Ovary (tissue), 3 donors: ENCODE measurements around the gene CHMP4A.

Experiments used
- CTCF ChIP-seq, 3 donors: fragments of 450-650 bp in 2 of 3; fragments of 200-600 bp in 1 of 3; IDR thresholded peaks; one replicate each; pipeline versions ENCODE4 v1.5.1 to v1.8.0; 2016 to 2022; ENCODE audit warnings: antibody characterized with exemption in 3 of 3, mild to moderate bottlenecking in 1 of 3
- EP300 ChIP-seq: sonication (generic); formaldehyde crosslinking; IDR thresholded peaks from one replicate; pipeline ENCODE4 v1.6.1; 2017; ENCODE audit warnings: antibody characterized with exemption
- POLR2A ChIP-seq: fragments of 450-650 bp; IDR thresholded peaks from one replicate; pipeline ENCODE4 v1.6.1; 2017; ENCODE audit warnings: antibody characterized with exemption, mild to moderate bottlenecking, moderate library complexity
- donor health status: DM: no; HTN: no; CAD: no.

DNA sequence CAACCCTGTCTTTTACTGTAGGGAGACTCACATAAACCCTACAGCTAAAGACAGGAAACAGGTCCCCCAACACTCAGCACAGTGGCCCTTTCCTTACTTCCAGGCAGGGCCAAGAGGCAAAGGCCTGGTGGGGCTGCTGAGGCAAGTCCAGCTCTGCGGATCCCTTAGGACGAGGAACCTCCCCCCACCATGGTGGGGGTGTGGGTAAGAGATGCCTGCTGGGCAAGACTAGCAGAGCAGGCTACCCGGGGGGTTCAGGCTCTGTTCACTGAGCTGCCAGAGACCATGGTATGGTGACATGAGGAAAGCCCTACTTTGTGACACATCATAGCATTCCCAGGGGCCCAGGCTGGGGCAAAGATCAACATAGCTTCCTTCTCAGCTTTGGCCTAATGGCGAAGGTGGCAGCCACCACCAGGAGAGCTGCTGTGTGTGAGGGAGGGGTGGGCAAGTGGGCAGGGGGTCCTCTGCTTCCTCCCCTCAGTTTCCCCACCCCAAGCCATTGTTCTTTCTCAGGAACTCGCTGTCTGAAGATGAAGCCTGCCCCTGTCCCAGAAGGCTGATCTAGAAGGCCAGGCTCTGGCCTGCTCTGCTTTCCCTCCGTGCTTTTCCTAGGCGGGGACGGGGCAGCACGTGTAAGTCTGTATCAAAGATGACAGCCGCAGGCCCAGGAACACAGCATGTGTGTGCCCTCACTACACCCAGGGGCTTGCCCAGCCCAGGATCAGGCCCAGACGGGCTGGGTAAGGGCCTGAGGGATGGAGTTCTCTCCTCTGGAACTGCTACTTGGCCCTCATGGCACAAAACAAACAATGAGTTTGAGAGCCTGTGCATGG lies 39.2 kb upstream of the CHMP4A start:
- TF ChIP-seq CTCF (IDR thresholded peaks at IDR 0.05) (no peak), EP300 (no peak), POLR2A (no peak)
